GM12875 (cell line): Measurements from ENCODE around the gene GOLGA5.
"Not testable (repeated sequence)": the region's sequence is repeated elsewhere in the genome, so short reads cannot be mapped to it uniquely, and the experiment has no call there.

Experiments used
- H3K4me3 ChIP-seq: one replicate; pipeline ENCODE4 v1.5.1; 2011; ENCODE audit warnings: low read depth, low read length, control low read depth
- TF ChIP-seq, protein P1 (sequence below): IDR thresholded peaks from 2 replicates; pipeline ENCODE4 v1.5.1; 2011; ENCODE audit warnings: low read depth, mild to moderate bottlenecking, control low read depth, inconsistent platforms, low read length, moderate library complexity, borderline replicate concordance; ENCODE audit not compliant: insufficient read depth

Gene GOLGA5

DNA sequence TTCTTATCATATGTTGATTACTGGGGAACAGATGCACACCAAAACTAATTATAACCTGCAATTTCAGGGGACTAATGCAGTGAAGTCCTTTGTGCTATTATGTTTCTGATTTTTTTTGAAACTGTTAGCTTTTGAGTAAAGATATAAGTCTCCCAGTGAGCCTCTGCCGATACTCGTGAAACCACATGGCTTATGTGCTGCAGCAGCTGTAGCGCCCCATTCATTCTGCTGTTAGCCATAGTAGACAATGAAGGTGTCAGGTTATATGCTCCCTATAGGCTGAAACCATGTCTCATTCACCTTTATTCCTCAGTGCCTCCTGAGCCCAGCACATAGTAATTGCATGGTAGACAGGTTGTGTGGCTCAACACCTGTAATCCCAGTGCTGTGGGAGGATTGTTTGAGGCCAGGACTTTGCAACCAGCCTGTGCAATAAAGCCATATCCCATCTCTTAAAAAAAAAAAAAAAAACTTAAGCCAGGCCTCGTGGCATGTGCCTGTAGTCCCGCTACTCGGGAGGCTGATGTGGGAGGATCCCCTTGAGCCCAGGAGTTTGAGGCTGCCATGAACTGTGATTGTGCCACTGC lies 25.0 kb downstream of the GOLGA5 start:
- no peak overlapping the region for H3K4me3 ChIP-seq
- TF ChIP-seq, protein P1, sequence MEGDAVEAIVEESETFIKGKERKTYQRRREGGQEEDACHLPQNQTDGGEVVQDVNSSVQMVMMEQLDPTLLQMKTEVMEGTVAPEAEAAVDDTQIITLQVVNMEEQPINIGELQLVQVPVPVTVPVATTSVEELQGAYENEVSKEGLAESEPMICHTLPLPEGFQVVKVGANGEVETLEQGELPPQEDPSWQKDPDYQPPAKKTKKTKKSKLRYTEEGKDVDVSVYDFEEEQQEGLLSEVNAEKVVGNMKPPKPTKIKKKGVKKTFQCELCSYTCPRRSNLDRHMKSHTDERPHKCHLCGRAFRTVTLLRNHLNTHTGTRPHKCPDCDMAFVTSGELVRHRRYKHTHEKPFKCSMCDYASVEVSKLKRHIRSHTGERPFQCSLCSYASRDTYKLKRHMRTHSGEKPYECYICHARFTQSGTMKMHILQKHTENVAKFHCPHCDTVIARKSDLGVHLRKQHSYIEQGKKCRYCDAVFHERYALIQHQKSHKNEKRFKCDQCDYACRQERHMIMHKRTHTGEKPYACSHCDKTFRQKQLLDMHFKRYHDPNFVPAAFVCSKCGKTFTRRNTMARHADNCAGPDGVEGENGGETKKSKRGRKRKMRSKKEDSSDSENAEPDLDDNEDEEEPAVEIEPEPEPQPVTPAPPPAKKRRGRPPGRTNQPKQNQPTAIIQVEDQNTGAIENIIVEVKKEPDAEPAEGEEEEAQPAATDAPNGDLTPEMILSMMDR: no peak

DNA sequence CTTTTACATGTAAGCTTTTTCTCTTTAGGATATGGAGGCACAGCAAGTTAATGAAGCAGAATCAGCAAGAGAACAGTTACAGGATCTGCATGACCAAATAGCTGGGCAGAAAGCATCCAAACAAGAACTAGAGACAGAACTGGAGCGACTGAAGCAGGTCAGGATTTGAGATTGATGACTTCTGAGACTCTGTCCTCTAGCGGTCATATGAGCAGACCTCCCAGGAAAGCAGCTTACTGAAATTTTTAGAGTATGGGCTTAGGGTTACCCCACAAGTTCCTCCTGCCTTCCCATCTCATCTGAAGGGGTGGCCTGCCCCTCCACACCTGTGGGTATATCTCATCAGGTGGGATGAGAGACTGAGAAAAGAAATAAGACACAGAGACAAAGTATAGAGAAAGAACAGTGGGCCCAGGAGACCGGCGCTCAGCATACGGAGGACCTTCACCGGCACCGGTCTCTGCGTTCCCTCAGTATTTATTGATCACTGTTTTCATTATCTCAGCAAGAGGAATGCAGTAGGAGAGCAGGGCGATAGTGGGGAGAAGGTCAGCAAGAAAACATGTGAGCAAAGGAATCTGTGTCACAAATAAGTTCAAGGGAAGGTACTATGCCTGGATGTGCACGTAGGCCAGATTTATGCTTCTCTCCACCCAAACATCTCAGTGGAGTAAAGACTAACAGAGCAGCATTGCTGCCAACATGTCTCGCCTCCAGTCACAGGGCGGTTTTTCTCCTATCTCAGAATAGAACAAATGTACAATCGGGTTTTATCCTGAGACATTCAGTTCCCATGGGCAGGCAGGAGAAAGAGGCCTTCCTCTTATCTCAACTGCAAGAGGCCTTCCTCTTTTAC lies 25.8 kb downstream of the GOLGA5 start:
- not testable (repeated sequence) for H3K4me3 ChIP-seq

DNA sequence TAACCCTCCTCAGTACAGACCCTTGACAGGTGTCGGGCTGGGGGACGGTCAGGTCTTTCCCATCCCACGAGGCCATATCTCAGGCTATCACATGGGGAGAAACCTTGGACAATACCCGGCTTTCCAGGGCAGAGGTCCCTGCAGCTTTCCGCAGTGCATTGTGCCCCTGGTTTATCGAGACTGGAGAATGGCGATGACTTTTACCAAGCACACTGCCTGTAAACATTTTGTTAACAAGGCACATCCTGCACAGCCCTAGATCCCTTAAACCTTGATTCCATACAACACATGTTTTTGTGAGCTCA lies 26.4 kb downstream of the GOLGA5 start:
- H3K4me3 ChIP-seq: not testable (repeated sequence)

DNA sequence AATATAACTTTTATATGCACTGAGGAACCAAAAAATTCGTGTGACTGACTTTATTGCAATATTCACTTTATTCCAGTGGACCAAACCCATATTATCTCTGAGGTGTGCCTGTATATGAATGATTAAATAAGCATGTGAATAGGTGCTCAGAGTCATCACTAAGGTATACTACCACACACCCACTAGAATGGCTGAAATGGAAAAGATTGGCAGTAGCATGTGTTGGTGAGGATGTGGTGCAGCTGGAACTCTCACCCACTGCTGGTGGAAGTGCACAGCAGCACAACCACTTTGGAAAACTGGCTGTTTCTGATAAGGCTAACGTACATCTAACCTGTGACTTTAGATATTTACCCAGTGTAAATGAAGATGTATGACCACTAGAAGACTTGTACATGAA lies 36.8 kb downstream of the GOLGA5 start:
- H3K4me3 ChIP-seq: no peak overlapping the region
- TF ChIP-seq, protein P1: no peak

DNA sequence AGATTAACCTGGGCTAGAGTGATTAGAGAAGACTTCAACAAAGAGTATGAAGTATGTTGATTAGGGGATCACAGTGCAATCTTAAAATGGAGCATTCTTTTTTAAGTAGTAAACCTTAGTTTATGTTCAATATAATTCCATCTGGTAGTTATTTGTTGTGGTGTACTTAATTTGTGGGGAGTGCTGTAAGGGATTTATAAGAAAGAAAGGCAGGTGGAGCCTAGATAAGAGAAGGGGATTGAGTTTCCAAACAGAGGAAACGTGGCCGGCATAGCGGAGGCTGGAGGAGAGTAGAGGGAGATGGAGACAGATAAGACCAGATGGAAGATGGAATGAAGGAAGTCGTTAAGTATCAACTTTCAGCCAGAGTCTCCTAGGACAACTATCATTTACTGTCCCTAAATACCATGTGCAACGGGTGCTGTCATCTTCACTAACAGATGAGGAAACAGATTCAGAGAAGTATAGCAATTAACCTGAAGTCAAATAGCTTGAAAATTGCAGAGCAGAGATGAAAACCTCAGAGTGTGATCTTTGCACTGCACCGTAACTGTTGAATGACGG lies 38.1 kb downstream of the GOLGA5 start:
- TF ChIP-seq, protein P1: no peak
- no peak overlapping the region for H3K4me3 ChIP-seq

DNA sequence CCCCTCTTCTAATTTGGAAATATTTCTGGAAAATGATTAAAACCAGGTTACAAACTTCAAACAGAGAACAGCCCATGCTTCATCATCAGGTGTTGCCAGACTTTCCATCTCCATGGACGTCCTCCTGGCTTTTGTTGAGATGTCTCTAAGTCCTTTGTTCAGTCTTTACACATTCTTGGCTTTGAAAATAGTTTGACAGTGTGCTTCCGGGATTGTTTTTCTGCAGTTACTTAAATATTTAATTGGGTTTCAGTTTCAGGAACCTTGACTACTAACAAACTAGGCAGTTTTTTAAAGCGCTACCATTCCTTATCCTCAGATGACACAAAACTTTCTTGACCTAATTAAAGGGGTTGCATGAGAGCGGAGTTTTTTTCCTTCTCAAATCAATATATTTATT lies 47.8 kb downstream of the GOLGA5 start:
- TF ChIP-seq, protein P1: no peak
- no peak overlapping the region for H3K4me3 ChIP-seq

DNA sequence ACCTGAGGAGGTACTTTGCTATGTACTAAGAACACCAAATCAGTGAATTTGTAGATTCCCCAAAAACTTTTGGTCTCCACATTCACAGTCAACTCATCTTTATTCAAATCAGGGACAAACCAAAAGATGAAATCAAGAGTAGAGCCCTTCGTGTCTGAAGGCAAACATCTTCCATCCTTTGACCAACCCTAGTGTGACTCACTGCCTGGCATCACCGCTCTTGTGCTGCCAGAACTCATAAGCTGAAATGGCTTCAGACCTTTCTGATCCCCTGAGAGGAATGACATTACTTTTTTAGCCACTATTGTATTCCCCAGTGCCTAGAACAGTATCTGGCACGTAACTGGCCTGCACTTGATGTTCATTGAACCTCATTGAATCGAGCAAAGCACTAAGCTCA lies 50.1 kb downstream of the GOLGA5 start:
- H3K4me3 ChIP-seq: no peak overlapping the region
- TF ChIP-seq, protein P1: no peak

DNA sequence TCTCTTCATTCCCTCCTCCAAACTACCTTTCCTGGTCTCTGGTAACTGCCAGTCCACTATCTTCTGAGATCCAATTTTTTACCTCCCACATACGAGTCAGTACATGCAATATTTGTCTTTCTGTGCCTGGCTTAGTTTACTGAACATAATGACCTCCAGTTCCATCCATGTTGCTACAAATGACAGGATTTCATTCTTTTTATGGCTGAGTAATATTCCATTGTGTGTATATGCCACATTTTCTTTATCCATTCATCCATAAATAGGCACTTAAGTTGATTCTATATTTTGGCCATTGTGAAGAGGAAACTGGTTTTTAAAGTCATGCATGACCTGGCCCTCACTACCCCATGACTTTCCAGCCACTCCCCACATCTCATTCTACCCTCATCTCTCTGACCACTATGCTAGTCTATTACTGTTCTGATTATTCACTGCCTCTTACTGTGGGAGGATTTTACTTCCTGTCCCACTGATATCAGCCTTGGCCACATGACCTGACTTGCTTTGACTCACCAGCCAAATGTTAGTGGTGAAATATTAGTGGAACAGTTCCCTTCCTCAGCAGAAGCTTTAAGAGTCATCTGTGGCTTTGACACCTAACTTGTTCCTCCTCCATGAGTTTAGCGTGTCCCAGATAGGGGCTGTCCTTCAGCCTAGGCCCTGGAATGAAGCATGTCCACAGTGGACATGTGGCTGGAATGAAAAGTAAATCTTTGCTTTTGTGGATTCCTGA lies 52.2 kb downstream of the GOLGA5 start:
- TF ChIP-seq, protein P1: no peak
- no peak overlapping the region for H3K4me3 ChIP-seq
